GM11168 (cell line): ENCODE results near the gene EFCC1.
"Not testable (repeated sequence)": the region's sequence is repeated elsewhere in the genome, so short reads cannot be mapped to it uniquely, and the experiment has no call there.

ENCODE experiments used
- in situ Hi-C: fragments of 300-500 bp; cut with MboI; formaldehyde crosslinking; loops from one replicate; pipeline ENCODE4 v1.12.0; 2022; ENCODE audit warnings: low sequenced_read_pairs; ENCODE audit not compliant: unreplicated experiment

EFCC1 gene

DNA sequence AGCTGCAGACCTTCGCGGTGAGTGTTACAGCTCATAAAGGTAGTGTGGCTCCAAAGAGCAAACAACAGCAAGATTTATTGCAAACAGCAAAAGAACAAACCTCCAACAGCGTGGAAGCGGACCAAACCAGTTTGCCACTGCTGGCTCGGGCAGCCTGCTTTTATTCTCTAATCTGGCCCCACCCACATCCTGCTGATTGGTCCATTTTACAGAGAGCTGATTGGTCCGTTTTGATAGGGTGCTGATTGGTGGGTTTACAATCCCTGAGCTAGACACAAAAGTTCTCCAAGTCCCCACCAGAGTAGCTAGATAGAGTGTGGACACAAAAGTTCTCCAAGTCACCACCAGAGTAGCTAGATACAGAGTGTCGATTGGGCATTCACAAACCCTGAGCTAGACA is 66.6 kb downstream of the EFCC1 start:
- in situ Hi-C loops = not testable (repeated sequence)

DNA sequence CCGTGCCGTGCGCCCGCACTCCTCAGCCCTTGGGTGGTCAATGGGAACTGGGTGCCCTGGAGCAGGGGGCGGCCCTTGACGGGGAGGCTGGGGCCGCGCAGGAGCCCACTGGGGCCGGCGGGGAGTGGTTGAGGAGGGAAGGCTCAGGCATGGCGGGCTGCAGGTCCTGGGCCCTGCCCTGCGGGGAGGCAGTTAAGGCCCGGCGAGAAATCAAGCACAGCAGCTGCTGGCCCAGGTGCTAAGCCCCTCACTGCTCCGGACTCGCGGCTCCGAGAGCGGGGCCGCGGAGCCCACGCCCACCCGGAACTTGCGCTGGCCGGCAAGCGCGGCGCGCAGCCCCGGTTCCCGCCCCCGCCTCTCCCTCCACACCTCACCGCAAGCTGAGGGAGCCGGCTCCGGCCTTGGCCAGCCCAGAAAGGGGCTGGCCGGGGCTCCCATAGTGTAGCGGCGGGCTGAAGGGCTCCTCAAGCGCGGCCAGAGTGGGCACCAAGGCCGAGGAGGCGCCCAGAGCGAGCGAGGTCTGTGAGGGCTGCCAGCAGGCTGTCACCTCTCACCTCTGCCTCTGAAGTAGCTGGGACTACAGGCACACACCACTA is 67.3 kb downstream of the EFCC1 start:
- in situ Hi-C loops = no loop called here

DNA sequence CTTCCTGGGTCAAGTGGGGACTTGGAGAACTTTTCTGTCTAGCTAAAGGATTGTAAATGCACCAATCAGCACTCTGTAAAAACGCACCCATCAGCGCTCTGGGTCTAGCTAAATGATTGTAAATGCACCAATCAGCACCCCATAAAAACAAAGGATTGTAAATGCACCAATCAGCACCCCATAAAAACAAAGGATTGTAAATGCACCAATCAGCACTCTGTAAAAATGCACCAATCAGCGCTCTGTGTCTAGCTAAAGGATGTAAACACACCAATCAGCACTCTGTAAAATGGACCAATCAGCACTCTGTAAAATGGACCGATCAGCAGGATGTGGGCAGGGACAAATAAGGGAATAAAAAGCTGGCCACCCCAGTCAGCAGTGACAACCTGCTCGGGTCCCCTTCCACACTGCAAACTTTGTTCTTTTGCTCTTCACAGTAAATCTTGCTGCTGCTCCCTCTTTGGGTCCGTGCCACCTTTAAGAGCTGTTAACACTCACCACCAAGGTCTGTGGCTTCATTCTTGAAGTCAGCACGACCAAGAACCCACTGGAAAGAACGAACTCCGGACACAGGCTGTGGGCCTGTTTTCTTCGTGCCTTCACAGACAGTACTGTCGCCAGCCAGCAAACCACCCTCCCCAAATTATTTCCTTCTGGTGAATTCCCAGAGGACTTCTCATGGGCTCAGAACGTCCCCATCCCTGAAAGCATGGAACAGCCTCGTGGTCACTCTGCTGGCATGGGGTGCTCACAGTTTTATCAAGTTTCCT is 68.4 kb downstream of the EFCC1 start:
- in situ Hi-C loops = not testable (repeated sequence)

DNA sequence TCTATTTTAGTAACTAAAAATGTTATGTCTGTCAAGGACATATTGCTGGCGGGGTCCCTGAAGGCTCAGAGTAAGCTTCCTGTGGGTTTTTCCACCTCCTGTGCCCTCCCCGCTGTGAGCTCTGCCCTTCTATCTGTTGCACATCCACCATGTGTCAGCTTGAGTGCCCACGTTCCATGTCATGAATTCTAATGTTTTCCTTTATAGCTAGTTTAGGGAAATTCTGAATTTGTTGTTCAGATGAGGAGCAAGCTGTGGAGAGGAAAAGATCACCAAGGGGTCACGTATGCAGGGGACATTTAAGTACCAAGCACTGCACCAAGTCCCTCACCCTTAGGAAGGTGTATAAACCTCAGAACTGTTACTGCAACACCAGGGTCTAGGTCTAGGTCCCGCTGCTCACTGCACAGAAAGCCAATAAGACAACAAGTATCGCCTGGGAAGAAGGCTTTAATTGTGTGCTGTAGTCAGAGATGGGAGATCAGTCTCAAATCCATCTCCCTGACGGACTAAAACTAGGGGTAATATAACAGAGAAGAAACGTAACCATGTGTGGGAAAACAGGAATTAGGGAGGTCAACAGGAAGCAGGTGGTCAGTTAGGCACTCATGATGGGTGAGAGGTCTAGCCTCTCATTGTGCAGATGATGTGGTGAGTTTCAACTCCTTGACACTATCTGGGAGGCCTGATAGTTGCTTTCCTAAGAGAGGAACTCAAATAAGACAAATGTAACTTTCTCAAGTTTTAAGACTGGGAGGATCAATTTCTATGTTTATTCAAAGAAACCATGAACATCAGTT is 69.2 kb downstream of the EFCC1 start:
- in situ Hi-C loops = no loop called here

DNA sequence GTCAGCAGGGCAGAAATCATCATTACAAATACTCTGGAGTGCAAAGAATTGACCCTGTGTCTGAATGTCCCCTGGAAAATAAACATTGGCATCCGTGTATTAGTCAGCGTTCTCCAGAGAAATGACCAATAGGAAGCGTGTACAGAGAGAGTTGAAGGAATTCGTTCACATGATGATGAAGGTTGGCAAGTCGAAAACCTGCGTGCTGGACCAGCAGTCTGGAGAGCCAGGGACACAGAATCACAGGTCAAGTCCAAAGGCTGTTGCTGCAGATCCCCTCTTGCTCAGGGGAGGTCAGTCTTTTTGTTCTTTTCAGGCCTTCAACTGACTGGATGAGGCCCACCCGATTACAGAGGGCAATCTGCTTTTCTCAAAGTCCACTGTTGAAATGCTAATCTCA is 76.1 kb downstream of the EFCC1 start:
- in situ Hi-C loops = no loop called here

DNA sequence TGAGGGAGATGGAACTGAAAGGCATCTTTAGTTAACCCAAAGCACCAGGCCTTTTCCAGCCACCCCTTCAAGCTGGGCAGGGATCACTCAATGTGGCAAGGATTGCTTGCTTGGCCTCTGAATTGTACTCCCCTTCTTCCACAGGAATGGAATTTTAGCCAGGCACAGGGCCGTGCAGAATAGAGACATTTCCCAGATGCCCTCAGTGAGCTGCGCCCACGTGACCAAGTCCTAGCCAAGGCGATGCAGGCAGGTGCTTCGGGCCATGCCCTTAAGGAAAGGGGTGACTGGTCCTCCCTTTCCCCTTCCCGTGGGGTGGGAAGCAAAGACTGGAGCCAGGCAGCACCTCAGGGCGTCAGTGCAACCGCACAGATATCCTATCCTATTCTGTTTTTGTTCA is 77.4 kb downstream of the EFCC1 start:
- in situ Hi-C loops = no loop called here

DNA sequence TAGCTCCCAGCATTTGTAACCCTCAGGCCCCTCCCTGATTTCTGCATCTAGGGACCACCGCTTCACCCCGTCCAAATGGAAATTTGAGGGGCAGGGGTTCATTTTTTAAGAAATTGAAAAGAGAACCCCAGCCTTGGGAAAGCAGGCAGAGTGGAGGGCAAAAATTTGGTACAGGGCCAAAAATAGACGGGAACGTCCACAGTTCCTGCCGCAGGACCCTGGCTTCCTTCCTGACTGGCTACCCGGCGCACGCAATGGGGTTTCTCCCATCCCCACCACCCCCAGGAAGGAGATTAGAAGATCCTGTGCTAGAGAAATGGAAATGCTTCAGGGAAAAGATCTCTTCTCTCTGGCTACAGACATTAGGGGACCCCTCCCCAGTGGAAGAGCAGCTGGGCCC is 80.4 kb downstream of the EFCC1 start:
- in situ Hi-C loops = no loop called here

DNA sequence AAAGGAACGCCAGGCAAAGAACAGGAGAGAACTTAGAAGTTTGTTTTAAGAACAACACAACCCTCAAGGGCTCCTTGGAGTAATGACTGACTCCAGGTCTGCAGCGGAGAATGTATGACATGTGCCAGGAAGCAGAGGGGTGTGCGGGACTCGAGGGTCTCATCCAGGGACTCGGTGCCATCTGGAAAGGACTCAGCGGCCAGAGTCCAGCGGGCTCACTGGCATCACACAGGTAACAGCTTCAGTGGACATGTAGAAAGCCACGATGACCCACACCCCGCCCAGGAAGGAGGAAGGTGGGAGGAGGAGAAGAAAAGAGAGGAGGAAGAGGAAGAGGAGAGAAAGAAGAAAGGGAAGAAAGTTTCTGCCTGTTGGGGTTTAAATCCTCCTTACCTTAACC is 80.9 kb downstream of the EFCC1 start:
- in situ Hi-C loops = no loop called here

DNA sequence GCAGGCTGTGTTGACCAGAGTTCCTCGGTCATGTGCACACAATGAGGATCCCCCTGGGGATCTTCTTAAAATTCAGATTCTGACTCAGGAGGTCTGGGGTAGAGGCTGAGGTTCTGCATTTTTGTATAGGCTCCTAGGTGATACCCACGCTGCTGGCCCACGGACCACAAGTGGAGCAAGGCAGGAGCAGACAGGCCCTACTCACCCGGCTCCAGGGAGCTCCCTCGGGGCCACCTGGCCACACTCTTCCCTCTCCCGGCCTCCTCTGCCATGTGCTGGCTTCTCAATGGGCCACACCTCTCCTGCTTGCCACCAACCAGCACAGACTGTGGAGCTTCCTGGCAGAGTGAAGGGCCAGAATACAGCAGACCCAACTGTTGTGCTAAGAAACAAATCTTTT is 83.4 kb downstream of the EFCC1 start:
- in situ Hi-C loops = no loop called here

DNA sequence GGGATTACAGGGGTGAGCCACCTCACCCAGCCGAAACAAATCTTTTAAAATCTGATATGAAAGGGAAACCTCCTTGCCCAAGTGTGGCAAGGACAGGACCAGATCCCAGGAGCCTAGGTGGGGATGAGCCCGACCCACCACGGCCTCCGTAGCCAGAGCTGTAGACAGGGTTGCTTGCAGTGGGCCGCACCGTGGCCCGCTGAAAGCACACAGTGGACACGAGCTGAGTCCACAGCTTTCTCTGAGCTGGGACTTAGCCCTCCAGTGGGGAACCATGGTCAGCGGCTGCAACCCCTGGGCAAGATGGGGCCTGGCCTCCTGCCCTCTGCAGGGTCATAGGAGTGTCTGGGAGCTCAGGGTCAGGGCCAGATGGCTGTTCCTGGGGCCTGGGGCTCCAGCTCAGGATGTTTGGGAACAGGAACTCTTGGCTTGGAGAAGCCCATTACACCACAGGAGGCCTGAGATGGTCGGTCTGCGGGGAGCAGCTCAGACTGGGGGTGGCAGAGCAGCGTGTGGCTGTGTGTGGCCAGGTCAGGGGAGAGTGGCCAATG is 84.1 kb downstream of the EFCC1 start:
- in situ Hi-C loops = no loop called here

DNA sequence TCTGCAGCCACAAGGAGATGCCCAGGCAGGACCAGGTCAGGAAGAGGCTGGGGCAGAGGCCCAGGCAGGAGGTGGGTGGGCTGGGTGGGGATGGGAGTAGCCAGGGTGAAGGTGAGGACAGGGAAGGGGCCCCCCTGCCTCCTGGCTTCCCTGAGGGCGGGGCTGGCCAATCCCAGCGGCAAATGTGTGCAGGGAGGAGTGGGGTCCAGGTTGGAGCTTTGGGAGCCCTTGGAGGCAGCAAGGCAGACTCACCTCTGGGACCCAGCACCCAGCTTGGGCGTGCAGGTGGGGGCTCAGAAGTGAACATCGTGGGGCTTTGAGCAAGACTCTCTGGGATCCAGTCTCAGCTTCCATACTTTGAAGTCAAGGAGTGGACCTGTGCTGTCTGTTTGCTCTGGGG is 84.7 kb downstream of the EFCC1 start:
- in situ Hi-C loops = no loop called here

DNA sequence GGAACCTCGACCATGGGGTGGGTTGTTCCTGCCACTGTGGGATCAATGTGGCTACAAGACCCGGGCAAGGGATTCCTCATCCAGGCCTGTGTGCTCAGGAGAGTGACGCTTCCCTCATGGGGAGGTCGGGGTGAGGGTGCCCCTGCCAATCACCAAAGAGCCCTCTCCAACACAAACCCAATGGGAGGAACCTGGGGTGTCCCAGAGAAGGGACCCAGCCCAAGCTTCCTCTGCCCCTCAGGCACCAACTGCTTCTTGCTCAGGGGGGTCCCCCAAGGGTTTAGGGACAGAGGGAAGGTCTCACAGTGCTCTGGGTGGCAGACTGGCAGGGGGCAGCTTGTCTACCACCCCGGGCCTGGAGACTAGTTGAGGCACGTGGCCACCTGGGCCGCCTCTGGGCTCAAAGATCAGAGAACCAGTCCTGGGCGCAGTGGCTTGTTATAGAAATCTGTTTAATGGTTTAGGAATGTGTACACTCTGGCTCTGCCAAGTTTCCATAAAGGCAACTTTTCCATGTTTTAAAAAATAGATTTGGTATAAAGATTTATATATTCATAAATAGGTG is 86.1 kb downstream of the EFCC1 start:
- in situ Hi-C loops = no loop called here

DNA sequence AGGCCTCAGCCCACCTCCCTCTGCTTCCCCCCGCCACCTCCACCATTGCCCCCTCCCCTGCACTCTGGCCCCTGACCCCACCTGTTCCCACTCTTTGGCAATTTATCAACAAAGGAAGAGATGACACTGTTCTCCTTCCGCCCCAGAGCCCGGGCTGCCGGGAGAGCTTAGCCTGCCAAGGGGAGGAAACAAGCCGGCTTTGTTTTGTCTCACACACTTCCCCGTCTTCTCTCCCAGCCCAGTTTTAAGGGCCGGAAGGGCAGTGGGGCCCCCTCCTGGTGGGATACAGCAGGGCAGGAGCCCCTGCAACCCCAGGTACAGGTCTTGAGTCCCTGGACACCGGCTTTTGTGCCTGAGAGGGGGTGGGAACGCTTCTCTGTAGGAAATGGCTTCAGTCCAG is 86.8 kb downstream of the EFCC1 start:
- in situ Hi-C loops = not testable (repeated sequence)

DNA sequence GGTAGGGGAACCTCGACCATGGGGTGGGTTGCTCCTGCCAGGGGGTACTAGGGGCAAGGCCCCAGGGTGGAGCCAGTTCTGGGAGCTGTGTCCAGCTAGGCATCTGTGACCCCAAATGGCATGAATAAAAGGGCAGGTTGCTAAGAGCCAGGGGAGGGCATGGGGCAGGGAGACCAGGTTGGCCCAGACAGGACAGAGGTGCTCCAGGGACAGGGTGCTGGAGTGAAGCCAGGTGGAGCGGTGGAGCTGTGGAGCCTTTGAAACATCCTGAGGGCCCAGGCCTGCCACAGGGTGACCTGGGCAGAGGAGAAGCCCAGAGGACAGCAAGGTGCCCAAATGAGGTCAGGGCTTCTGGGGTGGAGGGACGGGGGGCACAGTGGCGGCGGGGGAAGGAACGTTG is 87.2 kb downstream of the EFCC1 start:
- in situ Hi-C loops = not testable (repeated sequence)
